Adrenal gland (tissue), 5 donors: Measurements from ENCODE around the gene BLVRB.

Source experiments
- CTCF ChIP-seq, 6 experiments: fragments of 450-650 bp in 4 of 6; fragments of 200-600 bp in 2 of 6; sonication (generic) in 1 of 6; IDR thresholded peaks; 1 replicate in 5 of 6; 2 replicates in 1 of 6; pipeline versions ENCODE4 v1.5.1 to v1.8.0; 2016 to 2021; ENCODE audit warnings: antibody characterized with exemption in 6 of 6, mild to moderate bottlenecking in 2 of 6, moderate library complexity in 1 of 6
- POLR2A ChIP-seq, 2 donors: fragments of 450-650 bp; IDR thresholded peaks; one replicate each; pipeline ENCODE4 v1.6.1; 2017; ENCODE audit warnings: antibody characterized with exemption in 2 of 2, mild to moderate bottlenecking in 2 of 2, moderate library complexity in 1 of 2
- donor health status: DM: no; HTN: no; CAD: no.

GRCh38 chr19:40453151-40453735, 12.3 kb downstream of the BLVRB start:
- TF ChIP-seq CTCF (IDR thresholded peaks at IDR 0.05) (no peak), POLR2A (IDR thresholded peaks at IDR 0.05) (no peak)
